ENCODE measurements around the gene EFEMP2.

EFEMP2 gene

GRCh38 chr11:65916391-65916790 lies 43.8 kb upstream of the EFEMP2 start:
- no peak overlapping the region for H3K9ac ChIP-seq (ENCODE audit: low read length)
- H2AFZ ChIP-seq (ENCODE audit: low read depth, low read length, severe bottlenecking) = no peak overlapping the region
- H3F3A ChIP-seq (ENCODE audit: insufficient read depth) = no peaks in the 10 kb centered on the region
- H3K79me2 ChIP-seq (ENCODE audit: insufficient read depth, low read length) = no peaks in the 10 kb centered on the region
- H3K9me3 ChIP-seq (ENCODE audit: insufficient read depth, low read length) = no peaks in the 10 kb centered on the region
- H3K4me2 ChIP-seq (ENCODE audit: low read depth, low read length, poor library complexity, severe bottlenecking) = no peak overlapping the region
- H3K27ac ChIP-seq (ENCODE audit: low read depth, low read length) = no peak overlapping the region
- no peaks in the 10 kb centered on the region for H3K36me3 ChIP-seq (ENCODE audit: low read length)
- no peak for TF ChIP-seq CTCF (IDR thresholded peaks at IDR 0.05; ENCODE audit: insufficient read depth, low read length, poor library complexity, severe bottlenecking)
- TF ChIP-seq EZH2phosphoT487 (conservative IDR thresholded peaks at IDR 0.05; ENCODE audit: low read length) = no peak
- H4K20me1 ChIP-seq (ENCODE audit: low read depth, low read length) = no peaks in the 10 kb centered on the region
- H3K4me3 ChIP-seq (ENCODE audit: insufficient read depth, low read length, poor library complexity, severe bottlenecking) = no peak overlapping the region
- H3K9me2 ChIP-seq (replicated peaks; ENCODE audit: insufficient read depth, low read length) = no peaks in the 10 kb centered on the region
- no peaks in the 10 kb centered on the region for H3K27me3 ChIP-seq (ENCODE audit: low read length)

GRCh38 chr11:65915821-65916251 lies 43.2 kb upstream of the EFEMP2 start:
- no peaks in the 10 kb centered on the region for H3K79me2 ChIP-seq (ENCODE audit: insufficient read depth, low read length)
- H3K27me3 ChIP-seq (ENCODE audit: low read length) = no peaks in the 10 kb centered on the region
- no peak overlapping the region for H3K27ac ChIP-seq (ENCODE audit: low read depth, low read length)
- H4K20me1 ChIP-seq (ENCODE audit: low read depth, low read length) = no peaks in the 10 kb centered on the region
- no peak overlapping the region for H3K4me3 ChIP-seq (ENCODE audit: insufficient read depth, low read length, poor library complexity, severe bottlenecking)
- no peaks in the 10 kb centered on the region for H3K9me3 ChIP-seq (ENCODE audit: insufficient read depth, low read length)
- no peaks in the 10 kb centered on the region for H3K36me3 ChIP-seq (ENCODE audit: low read length)
- H3F3A ChIP-seq (ENCODE audit: insufficient read depth) = no peaks in the 10 kb centered on the region
- no peaks in the 10 kb centered on the region for H3K9me2 ChIP-seq (replicated peaks; ENCODE audit: insufficient read depth, low read length)
- H3K9ac ChIP-seq (ENCODE audit: low read length) = no peak overlapping the region
- no peak overlapping the region for H2AFZ ChIP-seq (ENCODE audit: low read depth, low read length, severe bottlenecking)
- TF ChIP-seq EZH2phosphoT487 (conservative IDR thresholded peaks at IDR 0.05; ENCODE audit: low read length) (no peak), CTCF (IDR thresholded peaks at IDR 0.05; ENCODE audit: insufficient read depth, low read length, poor library complexity, severe bottlenecking) (no peak)
- H3K4me2 ChIP-seq (ENCODE audit: low read depth, low read length, poor library complexity, severe bottlenecking) = no peak overlapping the region

- H3F3A ChIP-seq (ENCODE audit: insufficient read depth) = no peaks in the 10 kb centered on the region
- H3K9ac ChIP-seq (ENCODE audit: low read length) = no peak overlapping the region
- H3K79me2 ChIP-seq (ENCODE audit: insufficient read depth, low read length) = no peaks in the 10 kb centered on the region
- no peak overlapping the region for H3K27ac ChIP-seq (ENCODE audit: low read depth, low read length)
- no peak for TF ChIP-seq EZH2phosphoT487 (conservative IDR thresholded peaks at IDR 0.05; ENCODE audit: low read length)
- no peak for TF ChIP-seq CTCF (IDR thresholded peaks at IDR 0.05; ENCODE audit: insufficient read depth, low read length, poor library complexity, severe bottlenecking)
- no peak overlapping the region for H3K4me3 ChIP-seq (ENCODE audit: insufficient read depth, low read length, poor library complexity, severe bottlenecking)
- H3K27me3 ChIP-seq (ENCODE audit: low read length) = no peaks in the 10 kb centered on the region
- H3K36me3 ChIP-seq (ENCODE audit: low read length) = no peaks in the 10 kb centered on the region
- no peaks in the 10 kb centered on the region for H4K20me1 ChIP-seq (ENCODE audit: low read depth, low read length)
- H3K4me2 ChIP-seq (ENCODE audit: low read depth, low read length, poor library complexity, severe bottlenecking) = no peak overlapping the region
- no peaks in the 10 kb centered on the region for H3K9me2 ChIP-seq (replicated peaks; ENCODE audit: insufficient read depth, low read length)
- H2AFZ ChIP-seq (ENCODE audit: low read depth, low read length, severe bottlenecking) = no peak overlapping the region
- no peaks in the 10 kb centered on the region for H3K9me3 ChIP-seq (ENCODE audit: insufficient read depth, low read length)
These were observed 42.7 kb upstream of the EFEMP2 start for GRCh38 chr11:65915101-65915820.
